RPMI7951 (cell line): ENCODE results near the gene C1orf105. TPM values are rescaled to one million over a fixed set of nuclear protein-coding genes. Genes with fewer than 3 reads are reported as not detected.
"Not testable (repeated sequence)": the region's sequence is repeated elsewhere in the genome, so short reads cannot be mapped to it uniquely, and the experiment has no call there.

Source experiments
- DNase-seq: peaks from one replicate; pipeline ENCODE4 v3.0.0-alpha.2; 2012; ENCODE audit warnings: low read depth
- total RNA-seq: library from RNA; depleted of rRNA; stranded (reverse); fragments of >200 nt; shearing (Covaris generic); gene quantifications from 2 replicates; pipeline ENCODE4 v1.2.3, GENCODE V29; 2014

The C1orf105 gene
- total RNA-seq, 1 experiment from 2014 or later = not detected

- DNase-seq = no peak
Observed at GRCh38 chr1:172486805-172487454, 66.4 kb downstream of the C1orf105 start.

GRCh38 chr1:172487550-172487949 is 67.1 kb downstream of the C1orf105 start:
- DNase-seq = no peak

- DNase-seq = no peak
Observed at GRCh38 chr1:172488393-172488792, 67.9 kb downstream of the C1orf105 start.

GRCh38 chr1:172489847-172490246 is 69.4 kb downstream of the C1orf105 start:
- no peak for DNase-seq

GRCh38 chr1:172492421-172492820 is 71.9 kb downstream of the C1orf105 start:
- no peak for DNase-seq

- no peak for DNase-seq
Observed at GRCh38 chr1:172494166-172494565, 73.7 kb downstream of the C1orf105 start.

GRCh38 chr1:172496127-172496526 is 75.6 kb downstream of the C1orf105 start:
- not testable (repeated sequence) for DNase-seq

GRCh38 chr1:172496678-172497077 is 76.2 kb downstream of the C1orf105 start:
- no peak for DNase-seq

- DNase-seq = peak; percentile 86
Observed at GRCh38 chr1:172497230-172497629, 76.7 kb downstream of the C1orf105 start.

GRCh38 chr1:172498857-172499256 is 78.4 kb downstream of the C1orf105 start:
- no peak for DNase-seq

GRCh38 chr1:172499636-172500141 is 79.2 kb downstream of the C1orf105 start:
- peak; percentile 23 for DNase-seq

GRCh38 chr1:172500207-172500606 is 79.7 kb downstream of the C1orf105 start:
- no peak for DNase-seq

GRCh38 chr1:172507741-172508140 is 87.3 kb downstream of the C1orf105 start:
- DNase-seq = no peak

GRCh38 chr1:172510479-172510878 is 90.0 kb downstream of the C1orf105 start:
- DNase-seq = no peak

GRCh38 chr1:172512591-172512990 is 92.1 kb downstream of the C1orf105 start:
- no peak for DNase-seq

GRCh38 chr1:172513479-172513878 is 93.0 kb downstream of the C1orf105 start:
- no peak for DNase-seq

- DNase-seq = no peak
Observed at GRCh38 chr1:172514108-172514507, 93.6 kb downstream of the C1orf105 start.

- DNase-seq = no peak
Observed at GRCh38 chr1:172515436-172515835, 95.0 kb downstream of the C1orf105 start.

- no peak for DNase-seq
Observed at GRCh38 chr1:172515927-172516326, 95.4 kb downstream of the C1orf105 start.

- DNase-seq = no peak
Observed at GRCh38 chr1:172517081-172517480, 96.6 kb downstream of the C1orf105 start.

GRCh38 chr1:172517545-172517944 is 97.1 kb downstream of the C1orf105 start:
- DNase-seq = no peak
